ENCODE data around the gene STX7.

DNA sequence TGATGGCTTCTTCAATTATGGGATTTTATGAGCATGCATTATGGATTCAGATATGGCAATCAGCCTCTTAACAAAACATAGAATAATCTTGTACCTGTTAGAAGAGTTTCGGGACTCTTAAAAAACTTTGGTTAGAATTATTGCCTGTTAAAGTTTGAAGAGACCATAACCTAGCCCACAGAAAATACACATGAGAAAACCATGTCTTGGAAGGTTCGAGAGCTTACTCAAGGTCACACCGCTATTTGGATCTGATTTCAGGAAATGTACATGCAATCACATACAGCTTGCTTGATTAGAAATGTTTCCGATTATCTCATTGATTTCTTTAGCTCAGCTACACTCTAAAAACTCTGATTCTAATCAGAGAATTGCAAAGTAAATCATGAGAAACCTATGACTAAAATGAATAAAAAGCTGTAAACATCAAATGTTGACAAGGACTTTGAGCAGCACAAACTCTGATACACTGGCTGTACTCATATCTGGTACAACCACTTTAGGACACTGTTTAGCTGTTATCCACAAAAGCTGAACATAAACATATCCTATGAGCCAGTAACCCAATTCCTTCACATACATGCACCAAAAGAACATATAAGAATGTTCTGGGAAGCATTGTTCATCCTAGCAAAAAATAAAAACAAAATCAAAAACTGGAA is 16.3 kb downstream of the STX7 start:
- no peak for TF ChIP-seq ZFP30 (CRISPR knock-in tag; IDR thresholded peaks at IDR 0.05)
- TF ChIP-seq, protein P1, sequence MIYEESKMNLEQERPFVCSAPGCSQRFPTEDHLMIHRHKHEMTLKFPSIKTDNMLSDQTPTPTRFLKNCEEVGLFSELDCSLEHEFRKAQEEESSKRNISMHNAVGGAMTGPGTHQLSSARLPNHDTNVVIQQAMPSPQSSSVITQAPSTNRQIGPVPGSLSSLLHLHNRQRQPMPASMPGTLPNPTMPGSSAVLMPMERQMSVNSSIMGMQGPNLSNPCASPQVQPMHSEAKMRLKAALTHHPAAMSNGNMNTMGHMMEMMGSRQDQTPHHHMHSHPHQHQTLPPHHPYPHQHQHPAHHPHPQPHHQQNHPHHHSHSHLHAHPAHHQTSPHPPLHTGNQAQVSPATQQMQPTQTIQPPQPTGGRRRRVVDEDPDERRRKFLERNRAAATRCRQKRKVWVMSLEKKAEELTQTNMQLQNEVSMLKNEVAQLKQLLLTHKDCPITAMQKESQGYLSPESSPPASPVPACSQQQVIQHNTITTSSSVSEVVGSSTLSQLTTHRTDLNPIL (CRISPR knock-in tag; IDR thresholded peaks at IDR 0.05; ENCODE audit: low read depth): no peak
- no peak for TF ChIP-seq RARB (CRISPR knock-in tag; IDR thresholded peaks at IDR 0.05)

Data from SK-N-SH treated with all-trans-retinoic acid at 6 μM for 48 hours (cell line).